NCI-H128 (cell line): ENCODE results near the gene RIN3.

Source experiments
- DNase-seq: peaks from one replicate; lab custom pipeline; 2025; ENCODE audit not compliant: unreplicated experiment; lab: John Stamatoyannopoulos, UW

The RIN3 gene

GRCh38 chr14:92553438-92553837 is 39.9 kb downstream of the RIN3 start:
- DNase-seq, result no peak

GRCh38 chr14:92555465-92556111 is 42.0 kb downstream of the RIN3 start:
- no peak for DNase-seq

- DNase-seq, result no peak
Observed at GRCh38 chr14:92556255-92556741, 42.7 kb downstream of the RIN3 start.

DNA sequence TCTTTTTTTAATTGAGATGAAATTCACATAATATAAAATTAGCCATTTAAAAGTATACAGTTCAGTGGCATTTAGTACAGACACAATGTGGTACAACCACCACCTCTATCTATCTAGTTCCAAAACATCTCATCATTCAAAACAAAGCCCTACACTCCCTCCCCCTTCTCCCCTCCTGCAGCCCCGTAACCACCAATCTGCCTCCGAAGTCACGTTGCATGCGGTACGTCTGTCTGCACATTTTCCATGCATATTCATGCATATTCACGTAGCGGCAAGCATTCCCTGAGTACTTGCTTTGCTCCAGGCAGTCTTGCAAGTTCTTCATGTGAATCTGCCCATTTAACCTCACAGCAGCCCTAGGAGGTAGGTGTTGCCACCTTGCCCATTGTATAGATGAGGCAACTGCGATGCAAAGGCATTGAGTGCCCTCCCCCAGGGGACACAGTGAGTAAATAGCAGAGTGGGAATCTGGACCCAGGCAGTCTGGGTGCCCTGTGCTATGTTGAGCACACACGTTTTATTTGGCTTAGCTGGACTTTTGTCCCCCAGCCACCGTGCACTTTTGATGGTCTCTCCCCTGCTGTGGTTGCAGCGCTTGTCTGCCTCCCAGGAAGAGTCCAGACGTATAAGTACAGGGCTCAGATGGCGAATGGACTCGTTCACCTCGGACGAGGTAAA is 43.4 kb downstream of the RIN3 start:
- DNase-seq, result no peak

GRCh38 chr14:92557544-92557912 is 43.9 kb downstream of the RIN3 start:
- DNase-seq, result no peak

DNA sequence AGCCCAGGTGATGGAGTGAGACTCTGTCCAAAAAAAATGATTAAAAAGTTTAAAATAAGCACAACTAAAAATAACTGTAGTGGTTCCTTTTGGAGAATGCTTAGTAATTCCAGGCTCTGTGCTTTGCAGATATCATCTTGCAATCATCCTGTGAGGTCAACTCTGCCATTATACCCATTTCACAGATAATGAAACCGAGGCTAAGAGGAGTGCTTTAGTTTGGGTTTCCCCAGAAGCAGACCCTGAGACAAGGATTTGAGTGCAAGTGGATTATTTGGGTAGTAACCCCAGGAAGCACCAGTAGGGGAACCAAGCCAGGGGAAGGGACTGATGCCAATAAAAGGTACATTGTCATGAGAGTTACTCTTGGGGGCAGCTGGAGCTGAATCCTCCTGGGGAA is 44.7 kb downstream of the RIN3 start:
- no peak for DNase-seq

DNA sequence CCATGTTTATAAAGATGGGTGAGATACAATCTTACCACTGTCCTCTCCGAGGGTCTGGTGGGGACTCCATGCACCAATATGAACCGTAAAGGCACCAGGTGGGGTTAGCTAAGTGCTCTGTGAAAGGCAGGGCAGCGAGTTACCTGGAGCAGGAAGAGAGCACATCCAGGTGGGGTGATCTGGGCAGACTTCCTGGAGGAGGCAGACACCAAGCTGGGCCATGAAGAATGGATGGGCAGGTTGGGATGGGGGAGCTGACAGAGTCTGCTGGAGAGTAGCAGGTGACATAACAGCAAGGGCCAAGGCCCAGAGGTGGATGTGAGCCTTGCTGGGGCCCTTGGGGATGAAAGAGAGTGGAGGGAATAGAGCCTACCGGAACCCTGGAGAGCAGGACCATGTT is 45.9 kb downstream of the RIN3 start:
- no peak for DNase-seq

GRCh38 chr14:92560106-92560865 is 46.7 kb downstream of the RIN3 start:
- DNase-seq, result no peak

DNA sequence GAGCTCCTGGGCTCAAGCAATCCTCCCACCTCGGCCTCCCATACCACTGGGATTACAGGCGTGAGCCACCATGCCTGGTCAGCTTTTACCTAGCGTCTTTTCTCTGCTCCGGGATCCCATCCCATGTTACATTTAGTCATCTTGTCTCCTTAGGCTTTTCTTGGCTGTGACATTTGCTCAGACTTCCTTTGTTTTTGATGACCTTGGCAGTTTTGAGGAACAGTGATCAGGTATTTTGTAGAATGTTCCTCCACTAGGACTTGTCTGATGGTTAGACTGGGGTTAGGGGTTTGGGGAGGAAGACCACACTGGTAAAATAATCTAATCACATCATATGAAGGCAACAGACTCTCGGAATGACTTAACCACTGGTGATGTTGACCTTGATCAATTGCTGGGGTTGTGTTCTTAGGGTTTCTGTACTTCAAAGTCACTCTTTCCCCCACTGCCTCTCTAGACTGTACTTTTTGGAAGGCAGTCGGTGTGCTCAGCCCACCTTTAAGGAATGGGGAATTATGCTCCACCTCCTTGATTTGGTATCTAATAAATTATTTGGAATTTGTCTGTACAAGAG is 48.4 kb downstream of the RIN3 start:
- DNase-seq, result no peak

DNA sequence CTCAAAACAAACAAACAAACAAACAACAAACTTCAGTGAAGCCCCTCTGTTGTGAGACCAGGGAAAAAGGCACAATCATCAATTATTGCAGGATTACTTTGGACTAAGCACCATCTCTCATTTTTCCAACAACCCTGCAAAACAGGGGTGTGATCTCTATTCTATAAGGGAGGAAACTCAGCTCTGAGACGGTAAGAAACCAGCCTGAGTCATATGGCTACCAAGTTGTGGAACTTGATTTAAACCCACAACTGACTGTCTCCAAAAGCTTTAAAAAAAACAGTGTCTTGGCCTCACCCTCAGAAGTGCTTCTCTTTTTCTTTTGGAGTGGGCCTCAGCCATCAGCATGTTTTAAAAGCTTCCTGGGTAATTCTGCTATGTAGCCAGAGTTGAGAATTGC is 49.8 kb downstream of the RIN3 start:
- DNase-seq, result no peak

- DNase-seq, result no peak
Observed at GRCh38 chr14:92563765-92564285, 50.2 kb downstream of the RIN3 start.

DNA sequence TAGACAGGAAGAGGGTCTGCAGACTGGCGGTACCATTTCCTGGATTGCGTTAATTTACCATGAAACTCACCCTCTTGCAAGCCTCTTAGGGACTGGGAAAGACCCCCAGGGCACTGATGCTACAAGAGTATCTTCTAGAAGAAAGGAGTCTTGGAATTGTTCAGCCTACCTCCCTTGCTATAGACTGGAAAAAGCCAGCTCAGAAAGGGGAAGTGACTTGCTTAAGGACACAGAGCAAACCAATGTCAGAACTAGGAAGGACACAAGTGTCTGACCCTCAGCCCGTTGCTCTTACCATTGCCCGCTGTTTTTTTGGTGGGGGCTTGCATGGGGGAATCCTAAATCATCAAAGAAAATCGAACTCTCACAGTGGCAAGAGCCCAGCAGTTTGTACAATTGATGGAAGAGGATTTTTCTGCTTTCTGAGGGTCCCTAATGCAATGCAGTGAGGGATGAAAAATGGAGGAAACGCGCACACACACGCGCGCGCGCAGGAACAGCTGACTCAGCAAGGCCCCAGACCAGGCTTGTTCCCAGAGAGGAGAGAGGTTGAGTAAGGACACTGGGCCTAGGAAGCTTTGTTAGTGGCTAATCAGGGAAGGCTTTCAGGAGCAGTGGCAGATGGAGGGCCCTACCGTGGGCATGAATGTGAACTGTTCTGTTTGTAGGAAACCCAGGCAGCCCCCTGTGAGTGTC is 50.9 kb downstream of the RIN3 start:
- no peak for DNase-seq

DNA sequence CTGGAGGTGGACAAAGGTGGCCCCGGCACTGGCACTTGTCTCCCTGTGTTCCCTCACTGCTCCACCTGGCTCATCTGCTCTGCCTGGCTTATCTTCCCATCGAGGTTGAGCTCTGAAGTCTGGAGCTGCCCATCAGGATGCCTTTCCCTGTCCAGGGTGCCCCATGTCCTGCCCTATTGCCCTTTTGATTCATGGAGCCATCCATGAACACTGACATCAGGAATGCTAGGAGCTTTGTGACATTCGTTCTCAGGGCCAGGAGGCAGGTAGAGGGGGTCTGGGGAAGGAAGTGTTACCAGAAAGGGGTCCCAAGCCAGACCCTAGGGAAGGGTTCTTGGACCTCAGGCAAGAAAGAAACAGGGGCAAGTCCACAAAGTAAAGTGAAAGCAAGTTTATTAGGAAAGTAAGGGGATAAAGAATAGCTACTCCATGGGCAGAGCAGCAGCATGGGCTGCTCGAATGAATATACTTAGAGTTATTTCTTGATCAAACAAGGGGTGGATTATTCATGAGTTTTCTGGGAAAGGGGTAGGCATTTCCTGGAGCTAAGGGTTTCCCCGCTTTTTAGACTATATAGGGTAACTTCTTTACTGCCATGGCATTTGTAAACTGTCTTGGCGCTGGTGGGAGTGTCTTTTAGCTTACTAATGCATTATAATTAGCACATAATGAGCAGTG is 51.6 kb downstream of the RIN3 start:
- DNase-seq, result no peak

GRCh38 chr14:92565718-92566115 is 52.1 kb downstream of the RIN3 start:
- no peak for DNase-seq

- no peak for DNase-seq
Observed at GRCh38 chr14:92567173-92567725, 53.7 kb downstream of the RIN3 start.

GRCh38 chr14:92568621-92569479 is 55.3 kb downstream of the RIN3 start:
- DNase-seq, result no peak

GRCh38 chr14:92570674-92571262 is 57.2 kb downstream of the RIN3 start:
- no peak for DNase-seq

DNA sequence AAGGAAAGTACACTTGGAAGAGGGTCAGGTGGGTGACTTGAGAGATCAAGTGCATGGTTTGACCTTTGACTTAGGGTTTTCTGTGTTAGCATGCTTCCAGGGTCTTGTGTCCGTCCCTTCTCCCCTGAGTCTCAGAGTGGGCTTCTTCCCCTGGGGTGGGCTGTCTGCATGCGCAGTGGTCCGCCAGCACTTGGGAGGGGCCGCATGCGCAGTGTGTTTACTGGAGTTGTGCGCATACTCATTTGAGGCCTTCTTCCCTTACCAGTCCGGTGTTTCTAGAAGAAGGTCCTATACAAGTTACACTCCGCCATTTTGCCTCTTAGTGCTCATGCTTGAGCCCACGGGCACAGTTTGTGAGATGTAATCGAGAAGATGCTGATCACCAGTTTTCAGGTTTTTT is 58.5 kb downstream of the RIN3 start:
- no peak for DNase-seq
